ENCODE results near the gene ALPP. TPM values are rescaled to one million over a fixed set of nuclear protein-coding genes. Genes with fewer than 3 reads are reported as not detected.
A peak's percentile ranks its signal among the peaks of the same experiment; 100 is the strongest.

Gene ALPP
- total RNA-seq, 1 donor from 2014 or later, result not detected

GRCh38 chr2:232412986-232413385 lies 34.4 kb downstream of the ALPP start:
- DNase-seq (ENCODE audit: extremely low spot score in 2 of 2), result no peak
- Histone ChIP-seq H3K27me3 (no peaks in the 10 kb centered on the region), H3K36me3 (no peaks in the 10 kb centered on the region), H3K27ac (no peak overlapping the region), H3K9me3 (no peaks in the 10 kb centered on the region), H3K4me1 (no peaks in the 10 kb centered on the region), H3K4me3 (no peak overlapping the region)
- TF ChIP-seq CTCF (IDR thresholded peaks at IDR 0.05), result no peak
- TF ChIP-seq POLR2A (IDR thresholded peaks at IDR 0.05), result no peak
- TF ChIP-seq POLR2AphosphoS5 (IDR thresholded peaks at IDR 0.05; ENCODE audit: insufficient read depth in 1 of 2, low read depth in 1 of 2), result no peak
- intact Hi-C loops (cut with DNase I), result no loop called here

DNA sequence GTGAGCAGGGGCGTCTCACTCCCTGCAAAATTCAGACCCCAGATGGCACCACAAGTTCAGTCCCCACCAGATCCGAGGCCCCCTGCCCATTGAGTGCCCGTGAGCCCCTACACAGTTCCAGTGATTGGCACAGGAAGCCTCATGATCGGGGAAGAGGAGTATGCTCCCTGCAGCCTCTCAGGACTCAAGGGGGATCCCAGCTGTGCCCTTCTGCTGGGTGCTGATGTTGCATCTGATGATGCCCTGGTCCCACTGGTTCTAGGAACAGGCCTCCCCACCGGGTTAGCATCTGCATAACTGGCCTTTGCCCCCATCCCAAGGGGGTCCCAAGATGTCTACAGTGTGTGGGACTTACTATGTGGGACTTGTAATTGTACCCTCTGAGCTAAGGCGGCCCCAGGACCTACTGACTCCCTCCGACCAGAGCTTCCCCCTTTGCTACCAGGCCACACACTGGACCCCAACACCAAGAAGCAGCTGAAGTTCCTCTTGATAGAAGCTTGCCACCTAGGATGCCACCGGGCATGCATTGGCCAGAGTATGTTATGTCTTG lies 36.7 kb downstream of the ALPP start:
- H3K4me1 ChIP-seq, result peaks cover 19% of the 10 kb centered on the region

GRCh38 chr2:232415736-232416520 lies 37.4 kb downstream of the ALPP start:
- peaks cover 26% of the 10 kb centered on the region for H3K4me1 ChIP-seq
- peak in 1 of 2 donors; percentile 90 for DNase-seq (ENCODE audit: extremely low spot score in 2 of 2)
- TF ChIP-seq CTCF (IDR thresholded peaks at IDR 0.05), result no peak
- TF ChIP-seq POLR2A (IDR thresholded peaks at IDR 0.05), result no peak
- no peak for TF ChIP-seq POLR2AphosphoS5 (IDR thresholded peaks at IDR 0.05; ENCODE audit: insufficient read depth in 1 of 2, low read depth in 1 of 2)
- intact Hi-C loops (cut with DNase I), result no loop called here
- H3K9me3 ChIP-seq, result no peaks in the 10 kb centered on the region
- H3K4me3 ChIP-seq, result no peak overlapping the region
- no peak overlapping the region for H3K27ac ChIP-seq
- peaks cover 11% of the 10 kb centered on the region for H3K27me3 ChIP-seq
- no peaks in the 10 kb centered on the region for H3K36me3 ChIP-seq

More for the DNA sequence above, 36.7 kb downstream of the ALPP start:
- Histone ChIP-seq H3K27ac (no peak overlapping the region), H3K27me3 (peaks cover 11% of the 10 kb centered on the region), H3K4me3 (no peak overlapping the region), H3K9me3 (no peaks in the 10 kb centered on the region), H3K36me3 (no peaks in the 10 kb centered on the region)
- intact Hi-C loops (cut with DNase I), result no loop called here
- no peak for DNase-seq (ENCODE audit: extremely low spot score in 2 of 2)
- TF ChIP-seq POLR2A (IDR thresholded peaks at IDR 0.05), result no peak
- no peak for TF ChIP-seq POLR2AphosphoS5 (IDR thresholded peaks at IDR 0.05; ENCODE audit: insufficient read depth in 1 of 2, low read depth in 1 of 2)
- TF ChIP-seq CTCF (IDR thresholded peaks at IDR 0.05), result no peak

GRCh38 chr2:232416521-232417470 lies 38.2 kb downstream of the ALPP start:
- Histone ChIP-seq H3K27ac (no peak overlapping the region), H3K36me3 (no peaks in the 10 kb centered on the region), H3K4me1 (peaks cover 29% of the 10 kb centered on the region), H3K4me3 (no peak overlapping the region), H3K27me3 (peaks cover 11% of the 10 kb centered on the region), H3K9me3 (no peaks in the 10 kb centered on the region)
- TF ChIP-seq POLR2A (IDR thresholded peaks at IDR 0.05), result no peak
- TF ChIP-seq POLR2AphosphoS5 (IDR thresholded peaks at IDR 0.05; ENCODE audit: insufficient read depth in 1 of 2, low read depth in 1 of 2), result no peak
- TF ChIP-seq CTCF (IDR thresholded peaks at IDR 0.05), result no peak
- intact Hi-C loops (cut with DNase I), result no loop called here
- DNase-seq (ENCODE audit: extremely low spot score in 2 of 2), result no peak

Data from vagina (tissue), 2 donors.